CD4-positive, CD25-positive, alpha-beta regulatory T cell (primary cell): ENCODE results near the gene RASSF5. TPM values are rescaled to one million over a fixed set of nuclear protein-coding genes. Genes with fewer than 3 reads are reported as not detected.

ENCODE experiments used
- ATAC-seq, 2 donors: fragments of 150-1000 bp; cut with Tn5 transposase; one replicate each; pipeline ENCODE4 v1.10.0; 2021; ENCODE audit warnings: low read depth in 2 of 2, moderate number of reproducible peaks in 2 of 2, moderate library complexity in 1 of 2
- DNase-seq, 3 donors: peaks; one replicate each; pipeline versions ENCODE4 v3.0.0 to v3.0.0-alpha.2; 2012 to 2022; ENCODE audit warnings: mixed read lengths in 1 of 3
- H3K27ac ChIP-seq: one replicate; pipeline ENCODE4 v1.7.0; 2013; ENCODE audit warnings: mild to moderate bottlenecking, low read length; ENCODE audit not compliant: insufficient read depth, poor library complexity, severe bottlenecking
- H3K27me3 ChIP-seq: one replicate; pipeline ENCODE4 v1.7.0; 2013; ENCODE audit warnings: low read length; ENCODE audit not compliant: control insufficient read depth, insufficient read depth
- H3K36me3 ChIP-seq: one replicate; pipeline ENCODE4 v1.7.0; 2013; ENCODE audit warnings: mild to moderate bottlenecking, low read length, moderate library complexity; ENCODE audit not compliant: control insufficient read depth, insufficient read depth
- H3K4me1 ChIP-seq: 2 replicates; pipeline ENCODE4 v1.7.0; 2013; ENCODE audit warnings: mild to moderate bottlenecking, low read length; ENCODE audit not compliant: insufficient read depth, control insufficient read depth, poor library complexity, severe bottlenecking
- H3K4me3 ChIP-seq: one replicate; pipeline ENCODE4 v1.7.0; 2013; ENCODE audit warnings: low read depth, mild to moderate bottlenecking, low read length, moderate library complexity
- H3K9me3 ChIP-seq, 2 experiments: 1 replicate in 1 of 2; 2 replicates in 1 of 2; pipeline ENCODE4 v1.7.0; 2013; ENCODE audit warnings: low read length in 2 of 2, mild to moderate bottlenecking in 1 of 2, moderate library complexity in 1 of 2; ENCODE audit not compliant: control insufficient read depth in 2 of 2
- H3K27ac Mint-ChIP-seq, 3 donors: one replicate each; pipeline ENCODE4 v1.8.0; 2020 to 2022; ENCODE audit warnings: mild to moderate bottlenecking in 3 of 3, mixed read lengths in 3 of 3, moderate library complexity in 2 of 3
- H3K27me3 Mint-ChIP-seq: one replicate; pipeline ENCODE4 v1.8.0; 2022; ENCODE audit warnings: mild to moderate bottlenecking, mixed read lengths
- H3K36me3 Mint-ChIP-seq: one replicate; pipeline ENCODE4 v1.8.0; 2020; ENCODE audit warnings: mixed read lengths
- H3K4me1 Mint-ChIP-seq, 4 donors: one replicate each; pipeline ENCODE4 v1.8.0; 2020 to 2022; ENCODE audit warnings: mixed read lengths in 4 of 4, mild to moderate bottlenecking in 1 of 4
- H3K4me3 Mint-ChIP-seq, 4 donors: one replicate each; pipeline ENCODE4 v1.8.0; 2020 to 2022; ENCODE audit warnings: mild to moderate bottlenecking in 4 of 4, mixed read lengths in 4 of 4, moderate library complexity in 3 of 4
- H3K9me3 Mint-ChIP-seq, 7 donors: one replicate each; pipeline ENCODE4 v1.8.0; 2020 to 2022; ENCODE audit warnings: mixed read lengths in 7 of 7, mild to moderate bottlenecking in 3 of 7, moderate library complexity in 2 of 7
- polyA plus RNA-seq, 4 donors: library from polyadenylated mRNA; unstranded; fragments of 300-500 nt; fragmentation: Illumina TruSeq; gene quantifications; one replicate each; pipeline ENCODE4 v1.2.3, GENCODE V29; 2021
- total RNA-seq: library from RNA; stranded (reverse); gene quantifications from one replicate; pipeline ENCODE4 v1.2.3, GENCODE V29; 2022

The RASSF5 gene
- total and polyA plus RNA-seq, 5 donors from 2014 or later: 158 to 258 (median 231) TPM

GRCh38 chr1:206506405-206507283 is 687 bp upstream of the RASSF5 start:
- H3K27ac ChIP-seq: no peak overlapping the region
- H3K9me3 ChIP-seq: no peaks in the 10 kb centered on the region
- H3K4me3 Mint-ChIP-seq: peak overlapping the region; percentile 83 to 89 (median 86)
- peak overlapping the region; percentile 42 to 49 (median 48) for H3K27ac Mint-ChIP-seq
- H3K4me1 Mint-ChIP-seq: peaks cover 14 to 48% (median 21%) of the 10 kb centered on the region in 4 donors
- H3K36me3 ChIP-seq: no peaks in the 10 kb centered on the region
- H3K27me3 ChIP-seq: peaks cover 13% of the 10 kb centered on the region
- H3K36me3 Mint-ChIP-seq: peaks cover 8% of the 10 kb centered on the region
- ATAC-seq (peak in 1 of 2 donors; percentile 6), DNase-seq (no peak)
- H3K9me3 Mint-ChIP-seq: no peaks in the 10 kb centered on the region
- H3K4me3 ChIP-seq: peak overlapping the region; percentile 39
- H3K27me3 Mint-ChIP-seq: peaks cover 40% of the 10 kb centered on the region
- H3K4me1 ChIP-seq: peaks cover 21% of the 10 kb centered on the region

GRCh38 chr1:206508130-206508889 is 979 bp downstream of the RASSF5 start:
- Histone ChIP-seq H3K27me3 (peaks cover 13% of the 10 kb centered on the region), H3K4me1 (peaks cover 21% of the 10 kb centered on the region), H3K36me3 (no peaks in the 10 kb centered on the region), H3K9me3 (no peaks in the 10 kb centered on the region), H3K27ac (no peak overlapping the region), H3K4me3 (no peak overlapping the region)
- Mint-ChIP-seq H3K9me3 (no peaks in the 10 kb centered on the region), H3K27me3 (peaks cover 40% of the 10 kb centered on the region), H3K36me3 (peaks cover 8% of the 10 kb centered on the region), H3K27ac (no peak overlapping the region), H3K4me1 (peaks cover 11 to 44% (median 21%) of the 10 kb centered on the region in 4 donors), H3K4me3 (peak overlapping the region; percentile 70 to 81 (median 78))
- no peak for ATAC-seq
- DNase-seq: no peak

GRCh38 chr1:206508956-206509355 is 1.6 kb downstream of the RASSF5 start:
- DNase-seq: no peak
- peaks cover 13% of the 10 kb centered on the region for H3K27me3 ChIP-seq
- Mint-ChIP-seq H3K4me3 (peak overlapping the region; percentile 70 to 81 (median 78)), H3K27ac (no peak overlapping the region), H3K36me3 (peaks cover 10% of the 10 kb centered on the region), H3K9me3 (no peaks in the 10 kb centered on the region), H3K27me3 (peaks cover 43% of the 10 kb centered on the region), H3K4me1 (peaks cover 9 to 43% (median 18%) of the 10 kb centered on the region in 4 donors)
- H3K4me3 ChIP-seq: no peak overlapping the region
- no peaks in the 10 kb centered on the region for H3K36me3 ChIP-seq
- no peak overlapping the region for H3K27ac ChIP-seq
- H3K9me3 ChIP-seq: no peaks in the 10 kb centered on the region
- no peak for ATAC-seq
- H3K4me1 ChIP-seq: peaks cover 21% of the 10 kb centered on the region

GRCh38 chr1:206509612-206510257 is 2.4 kb downstream of the RASSF5 start:
- peaks cover 9 to 36% (median 16%) of the 10 kb centered on the region in 4 donors for H3K4me1 Mint-ChIP-seq
- no peaks in the 10 kb centered on the region for H3K9me3 Mint-ChIP-seq
- peaks cover 13% of the 10 kb centered on the region for H3K27me3 ChIP-seq
- DNase-seq (no peak), ATAC-seq (no peak)
- H3K27ac Mint-ChIP-seq: peak overlapping the region in 1 of 3 donors; percentile 7
- peak overlapping the region in 3 of 4 donors; percentile 17 to 80 (median 44) for H3K4me3 Mint-ChIP-seq
- H3K27me3 Mint-ChIP-seq: peaks cover 47% of the 10 kb centered on the region
- no peaks in the 10 kb centered on the region for H3K9me3 ChIP-seq
- no peak overlapping the region for H3K27ac ChIP-seq
- no peaks in the 10 kb centered on the region for H3K36me3 ChIP-seq
- peaks cover 21% of the 10 kb centered on the region for H3K4me1 ChIP-seq
- no peak overlapping the region for H3K4me3 ChIP-seq
- H3K36me3 Mint-ChIP-seq: peaks cover 12% of the 10 kb centered on the region

GRCh38 chr1:206510371-206510770 is 3.0 kb downstream of the RASSF5 start:
- peak overlapping the region in 1 of 4 donors; percentile 80 for H3K4me3 Mint-ChIP-seq
- no peak for ATAC-seq
- Histone ChIP-seq H3K9me3 (no peaks in the 10 kb centered on the region), H3K4me3 (no peak overlapping the region), H3K27me3 (peaks cover 13% of the 10 kb centered on the region), H3K27ac (no peak overlapping the region), H3K4me1 (peaks cover 21% of the 10 kb centered on the region), H3K36me3 (no peaks in the 10 kb centered on the region)
- H3K27me3 Mint-ChIP-seq: peaks cover 47% of the 10 kb centered on the region
- no peak overlapping the region for H3K27ac Mint-ChIP-seq
- H3K36me3 Mint-ChIP-seq: peaks cover 12% of the 10 kb centered on the region
- H3K4me1 Mint-ChIP-seq: peaks cover 9 to 30% (median 12%) of the 10 kb centered on the region in 4 donors
- DNase-seq: no peak
- no peaks in the 10 kb centered on the region for H3K9me3 Mint-ChIP-seq

DNA sequence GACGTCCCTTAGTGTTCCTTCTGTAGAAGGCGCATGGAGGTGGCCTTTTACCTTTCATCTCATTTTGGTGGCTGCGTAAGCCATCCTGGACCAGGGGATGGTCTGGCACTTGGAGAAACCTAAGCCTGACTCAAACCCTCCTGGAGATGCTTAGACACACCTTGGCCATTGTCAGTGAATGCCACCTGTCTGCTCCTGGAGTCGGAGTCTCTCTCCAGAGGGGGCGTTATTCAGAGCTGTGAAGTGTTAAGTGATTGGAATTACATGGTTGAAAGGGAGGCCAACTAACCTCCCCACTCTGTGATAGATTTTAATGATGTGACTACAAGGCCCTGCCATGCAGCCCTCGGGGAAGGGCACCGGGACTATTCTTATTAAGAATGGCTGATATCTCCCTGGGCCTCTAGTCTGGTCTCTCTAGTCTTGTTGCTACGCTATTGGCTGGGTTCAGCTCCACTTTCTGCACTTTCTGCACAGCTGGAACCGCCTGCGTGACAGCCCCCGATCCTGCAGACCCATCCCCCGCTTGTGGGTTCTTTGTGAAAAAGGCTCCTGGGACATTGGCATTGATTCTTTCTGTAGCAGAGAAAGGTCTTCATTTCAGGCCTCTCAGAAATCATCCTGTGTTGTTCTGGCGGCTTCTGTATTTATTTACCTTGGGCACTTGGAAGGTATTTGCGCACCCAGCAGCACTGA is 4.2 kb downstream of the RASSF5 start:
- DNase-seq (no peak), ATAC-seq (no peak)
- Histone ChIP-seq H3K4me3 (no peak overlapping the region), H3K36me3 (no peaks in the 10 kb centered on the region), H3K27me3 (peaks cover 13% of the 10 kb centered on the region), H3K4me1 (peaks cover 19% of the 10 kb centered on the region), H3K9me3 (no peaks in the 10 kb centered on the region), H3K27ac (no peak overlapping the region)
- Mint-ChIP-seq H3K27me3 (peaks cover 39% of the 10 kb centered on the region), H3K9me3 (no peaks in the 10 kb centered on the region), H3K36me3 (peaks cover 12% of the 10 kb centered on the region), H3K27ac (no peak overlapping the region), H3K4me3 (no peak overlapping the region), H3K4me1 (peaks cover 0 to 20% (median 6%) of the 10 kb centered on the region in 4 donors)
